Measurements from ENCODE around the gene MMD2.
"Not testable (repeated sequence)": the region's sequence is repeated elsewhere in the genome, so short reads cannot be mapped to it uniquely, and the experiment has no call there.

Gene MMD2

GRCh38 chr7:4893188-4893587, 65.8 kb downstream of the MMD2 start:
- not testable (repeated sequence) for FAIRE-seq

DNA sequence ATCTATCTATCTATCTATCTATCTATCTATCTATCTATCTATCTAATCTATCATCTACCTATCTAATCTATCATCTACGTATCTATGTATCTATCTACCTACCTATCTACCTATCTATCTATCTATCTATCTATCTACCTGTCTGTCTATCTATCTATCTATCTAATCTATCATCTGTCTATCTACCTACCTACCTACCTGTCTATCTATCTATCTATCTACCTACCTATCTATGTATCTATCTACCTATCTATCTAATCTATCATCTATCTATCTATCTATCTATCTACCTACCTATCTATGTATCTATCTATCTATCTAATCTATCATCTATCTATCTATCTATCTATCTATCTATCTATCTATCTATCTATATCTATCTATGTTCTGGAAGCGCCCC, 67.5 kb downstream of the MMD2 start:
- FAIRE-seq = not testable (repeated sequence)

GRCh38 chr7:4889682-4890081, 69.3 kb downstream of the MMD2 start:
- no peak for FAIRE-seq

GRCh38 chr7:4888161-4888560, 70.8 kb downstream of the MMD2 start:
- no peak for FAIRE-seq

GRCh38 chr7:4886671-4887070, 72.3 kb downstream of the MMD2 start:
- FAIRE-seq = no peak

DNA sequence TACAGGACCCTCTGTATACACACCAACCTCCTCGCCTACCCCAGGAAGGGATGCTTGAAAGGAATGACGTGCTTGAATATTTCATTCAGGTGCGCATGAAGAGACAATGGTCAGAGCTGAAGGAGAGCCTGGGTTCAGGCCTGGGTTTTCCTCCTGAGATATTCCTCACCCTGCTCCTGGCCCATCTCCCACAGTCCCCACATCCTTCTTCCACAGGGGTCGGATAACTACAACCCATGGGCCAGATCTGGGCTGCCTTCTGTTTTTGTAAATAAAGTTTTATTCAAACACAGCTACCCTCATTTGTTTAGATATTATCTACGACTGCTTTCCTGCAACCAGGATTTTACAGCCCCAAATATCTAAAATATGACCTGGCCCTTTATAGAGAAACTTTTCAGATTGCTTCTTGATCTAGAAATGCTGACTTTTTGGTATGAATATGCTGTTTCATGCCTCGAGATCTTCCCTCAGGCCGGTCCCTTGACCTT, 73.6 kb downstream of the MMD2 start:
- FAIRE-seq = no peak

GRCh38 chr7:4884164-4884563, 74.8 kb downstream of the MMD2 start:
- FAIRE-seq = no peak

DNA sequence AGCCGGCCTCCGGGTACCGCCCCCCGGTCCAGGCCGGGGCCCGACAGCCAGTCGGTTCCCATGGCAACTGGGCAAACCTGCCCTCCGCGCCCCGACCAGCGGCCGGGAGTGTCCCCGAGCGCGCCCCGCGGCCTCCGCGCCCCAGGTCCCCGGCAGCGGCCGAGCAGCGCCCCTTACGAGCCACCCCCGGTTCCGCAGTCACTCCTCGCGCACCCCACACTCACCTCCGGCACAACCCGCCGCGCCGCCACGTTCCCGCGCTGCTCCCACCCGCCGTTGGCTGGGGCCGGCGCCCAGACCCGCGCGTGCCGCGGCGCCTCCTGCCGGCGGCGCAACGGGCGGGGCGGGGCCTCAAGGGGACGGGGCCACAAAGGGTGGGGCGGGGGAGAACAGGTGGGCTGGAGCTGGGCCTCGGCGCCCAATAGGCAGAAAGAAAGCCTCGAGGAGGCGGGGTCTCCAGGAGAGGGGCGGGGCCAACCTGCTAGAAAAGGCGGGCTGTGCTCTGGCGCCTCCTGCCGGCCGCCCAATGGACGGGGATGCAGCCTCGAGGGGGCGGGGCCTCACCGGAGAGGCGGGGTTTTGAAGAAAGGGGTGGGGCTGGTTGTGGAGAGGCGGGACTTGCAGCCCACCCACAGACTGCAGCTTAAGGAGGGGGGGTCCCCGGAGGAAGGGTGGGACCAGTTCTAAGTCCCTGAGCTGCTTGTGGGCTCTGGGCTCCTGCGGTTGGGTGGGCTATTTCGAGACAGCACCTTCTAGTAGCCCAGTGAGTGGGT, 75.4 kb downstream of the MMD2 start, which contains the start of gene RADIL:
TSS of gene RADIL (minus strand) at position 345 of the 773 bp plus-strand sequence. CDS start 5,577 bp downstream, outside the sequence.
- no peak for FAIRE-seq

DNA sequence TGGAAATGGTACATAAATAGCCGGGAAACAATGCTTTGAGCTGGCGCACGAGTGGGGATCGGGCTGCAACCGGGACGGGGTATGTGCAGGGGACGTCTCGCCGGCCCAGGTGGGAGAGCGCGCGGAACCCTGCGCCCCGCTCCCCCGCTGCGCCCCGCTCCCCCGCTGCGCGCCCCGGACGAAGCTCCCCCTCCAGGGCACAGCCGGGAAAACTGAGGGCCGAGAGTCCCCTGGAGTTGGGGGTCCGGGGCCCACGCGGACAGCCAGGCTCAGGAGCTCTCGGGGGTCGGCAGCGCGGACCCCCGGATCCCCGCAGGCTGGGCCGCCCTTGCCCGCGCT, 76.0 kb downstream of the MMD2 start:
- no peak for FAIRE-seq

GRCh38 chr7:4882169-4883032, 76.6 kb downstream of the MMD2 start:
- FAIRE-seq = no peak

GRCh38 chr7:4880218-4880617, 78.8 kb downstream of the MMD2 start:
- no peak for FAIRE-seq

DNA sequence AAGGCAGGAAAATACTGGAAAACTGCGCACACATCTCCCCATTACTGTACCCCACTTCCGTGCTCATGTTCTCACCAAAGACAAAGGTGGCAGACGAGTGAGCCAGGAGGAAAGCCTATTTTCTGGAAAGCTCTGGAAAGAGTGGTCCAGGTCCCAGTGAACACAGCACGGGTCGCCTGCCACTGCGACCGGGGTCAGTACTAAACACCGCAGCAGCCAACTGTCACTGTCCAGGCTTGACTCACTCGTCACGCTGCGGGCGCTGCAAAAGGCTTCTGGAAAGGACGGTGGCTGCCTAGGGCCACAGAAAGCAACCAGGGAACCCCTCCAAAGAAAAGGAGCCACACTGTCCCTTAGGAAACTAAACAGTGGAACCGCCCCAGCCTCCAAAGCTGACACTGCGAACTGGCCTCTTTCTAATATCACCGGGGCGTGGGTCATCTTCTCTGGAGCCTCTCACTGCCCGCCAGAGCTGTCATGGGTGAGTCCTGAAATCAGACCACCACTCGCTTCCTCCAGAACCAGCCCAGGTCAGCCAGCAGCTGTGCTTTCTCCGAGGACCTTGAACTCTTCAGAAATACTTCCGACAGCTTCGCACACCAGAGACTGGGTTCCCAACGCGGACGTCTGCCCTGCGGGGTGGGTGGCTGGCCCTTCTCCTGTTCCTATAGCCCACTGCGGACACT, 79.4 kb downstream of the MMD2 start:
- FAIRE-seq = no peak

- no peak for FAIRE-seq
These were observed 80.4 kb downstream of the MMD2 start for GRCh38 chr7:4878336-4879335.

DNA sequence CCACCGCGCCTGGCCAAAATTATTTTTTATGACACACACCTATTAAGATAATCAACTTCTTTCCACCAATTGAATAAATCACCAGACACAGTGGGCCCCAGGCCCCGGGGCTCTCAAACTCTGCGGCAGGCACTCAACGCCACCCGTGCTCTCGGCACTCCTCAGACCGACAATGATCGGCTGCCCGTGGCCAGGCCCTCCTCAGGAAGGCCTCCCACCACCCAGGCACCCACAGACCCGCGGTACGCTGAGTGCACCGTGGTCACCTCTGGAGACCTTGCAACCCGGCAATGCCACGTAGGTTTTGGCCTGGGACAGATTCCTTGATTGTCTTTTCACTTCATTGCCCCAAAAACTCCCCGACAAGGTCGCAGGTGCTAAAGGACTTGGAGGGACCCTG, 82.4 kb downstream of the MMD2 start:
- no peak for FAIRE-seq

DNA sequence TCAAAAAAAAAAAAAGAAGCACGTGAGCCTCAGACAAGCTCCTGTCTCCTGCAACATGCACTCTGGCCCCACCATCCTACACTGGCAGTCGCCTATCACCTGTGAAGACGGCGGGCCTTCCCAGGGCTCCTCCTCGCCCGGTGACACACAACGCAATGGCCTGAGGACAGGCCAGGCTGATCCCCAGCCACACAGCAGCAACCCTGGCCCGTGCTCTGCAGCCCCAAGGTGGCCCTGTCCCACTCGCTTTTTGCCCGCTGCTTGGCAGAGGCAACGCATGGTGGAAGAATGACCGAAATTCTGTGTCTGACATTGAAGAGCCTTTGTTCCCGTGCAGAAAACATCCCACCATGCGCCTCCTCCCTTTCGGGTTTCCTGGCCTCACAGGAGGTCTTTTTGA, 83.6 kb downstream of the MMD2 start:
- no peak for FAIRE-seq

DNA sequence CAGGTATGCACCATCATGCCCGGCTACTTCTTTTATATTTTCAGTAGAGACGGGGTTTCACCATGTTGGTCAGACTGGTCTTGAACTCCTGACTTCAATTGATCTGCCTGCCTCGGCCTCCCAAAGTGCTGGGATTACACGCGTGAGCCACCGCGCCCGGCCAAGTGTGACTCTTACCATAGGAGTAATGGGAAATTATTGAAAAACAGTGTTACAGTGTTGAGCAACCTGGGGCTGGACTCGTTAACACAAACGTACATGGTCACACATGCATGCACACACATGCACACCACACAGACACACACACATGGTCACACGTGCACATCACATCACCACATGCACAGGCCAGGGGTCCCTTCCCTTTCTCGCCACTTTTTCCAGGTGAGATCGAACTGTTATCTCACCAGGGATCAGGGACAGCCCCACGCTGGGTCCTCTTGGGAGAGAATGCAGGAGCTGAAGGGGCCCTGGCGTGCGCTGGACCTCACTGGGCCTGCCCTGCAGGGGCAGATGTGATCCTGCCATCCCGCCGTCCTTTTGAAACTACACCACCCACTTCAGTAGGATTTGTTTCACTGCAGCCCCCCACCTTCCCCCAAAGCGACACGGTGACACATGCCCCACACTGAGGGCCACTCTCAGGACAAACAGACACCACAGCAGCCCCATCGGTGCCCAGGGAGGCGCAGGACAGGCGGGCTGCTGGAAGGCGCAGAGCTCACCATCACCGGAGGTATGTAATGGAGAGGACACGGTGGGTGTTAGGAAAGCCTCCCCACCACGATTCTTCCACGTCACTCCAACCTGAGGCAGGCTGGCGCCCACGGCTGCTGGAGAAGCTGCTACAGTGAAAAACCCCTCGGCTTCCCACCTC, 85.7 kb downstream of the MMD2 start:
- FAIRE-seq = no peak

DNA sequence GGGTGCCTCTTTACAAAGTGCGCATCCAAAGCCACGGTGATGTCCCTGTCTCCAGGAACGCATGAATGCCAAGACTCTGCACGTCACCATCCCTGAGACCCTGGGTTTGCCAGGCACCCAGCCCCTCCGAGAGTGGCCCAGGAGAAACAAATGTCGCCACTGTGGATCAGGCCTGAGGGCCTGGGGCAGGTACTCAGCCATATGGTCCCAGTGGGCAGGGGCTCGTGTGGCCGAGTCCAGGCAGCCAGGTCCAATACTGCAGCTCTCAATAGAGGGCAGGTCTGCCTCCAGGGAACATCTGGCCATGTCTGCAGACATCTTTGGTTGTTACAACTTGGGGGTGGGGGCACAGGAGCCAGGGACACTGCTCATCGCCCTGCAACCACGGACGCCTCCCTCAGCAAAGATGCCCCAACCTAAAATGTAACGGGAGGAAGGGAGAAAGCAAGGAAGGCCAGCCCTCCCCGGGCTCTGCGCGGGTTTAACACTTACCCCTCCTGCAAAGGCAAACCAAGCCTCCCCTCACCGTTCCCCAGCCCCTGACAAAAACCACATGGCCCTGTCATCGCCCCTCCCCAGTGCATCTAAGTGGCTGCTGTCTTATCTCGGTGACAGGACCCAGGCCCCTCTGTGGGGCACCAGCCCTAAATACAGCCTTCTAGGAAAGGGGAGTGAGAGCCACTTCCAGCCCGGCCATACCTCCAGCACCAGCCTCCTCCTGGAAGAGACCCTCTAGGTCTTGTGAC, 86.9 kb downstream of the MMD2 start:
- FAIRE-seq = no peak

- no peak for FAIRE-seq
These were observed 87.8 kb downstream of the MMD2 start for GRCh38 chr7:4871056-4871680.

GRCh38 chr7:4868493-4868892, 90.5 kb downstream of the MMD2 start:
- FAIRE-seq = no peak
